K562 (cell line): ENCODE measurements around the gene SMIM41. TPM values are rescaled to one million over a fixed set of nuclear protein-coding genes. Genes with fewer than 3 reads are reported as not detected.
A peak's percentile ranks its signal among the peaks of the same experiment; 100 is the strongest.

Experiments used
- ARNT ChIP-seq, 2 experiments: fragments of 450-650 bp; IDR thresholded peaks; 2 replicates each; pipeline ENCODE4 v1.6.1; 2016; ENCODE audit warnings: mild to moderate bottlenecking in 1 of 2
- BACH1 ChIP-seq: fragments of 200-800 bp; sonication (Bioruptor generic); IDR thresholded peaks from 2 replicates; pipeline ENCODE4 v1.6.1; 2016; ENCODE audit warnings: missing genetic modification characterization, missing compliant biosample characterization
- CBFA2T2 ChIP-seq: fragments of 450-650 bp; conservative IDR thresholded peaks from 2 replicates; pipeline ENCODE4 v1.6.1; 2017; ENCODE audit warnings: mild to moderate bottlenecking
- DPF2 ChIP-seq: fragments of 450-650 bp; IDR thresholded peaks from 2 replicates; pipeline ENCODE4 v1.6.1; 2016
- HOXB6 ChIP-seq: fragments of 250-450 bp; sonication (Bioruptor Pico); IDR thresholded peaks from 2 replicates; pipeline ENCODE4 v1.5.1; 2022; ENCODE audit warnings: mild to moderate bottlenecking, borderline replicate concordance
- KHSRP ChIP-seq: fragments of 450-650 bp; IDR thresholded peaks from 2 replicates; pipeline ENCODE4 v1.6.1; 2017
- MYBL2 ChIP-seq, 2 experiments: fragments of 450-650 bp in 1 of 2; sonication (generic) in 1 of 2; formaldehyde crosslinking in 1 of 2; IDR thresholded peaks; 2 replicates each; pipeline versions ENCODE4 v1.6.1 to v1.8.1; 2017 to 2022; ENCODE audit warnings: borderline replicate concordance in 1 of 2, inconsistent platforms in 1 of 2, low read depth in 1 of 2, mild to moderate bottlenecking in 1 of 2, missing genetic modification reagents in 1 of 2, moderate library complexity in 1 of 2
- NRF1 ChIP-seq, 2 experiments: fragments of 450-650 bp; IDR thresholded peaks in 1 of 2; conservative IDR thresholded peaks in 1 of 2; 2 replicates each; pipeline ENCODE4 v1.6.1; 2014; ENCODE audit warnings: mild to moderate bottlenecking in 2 of 2
- RAD51 ChIP-seq: fragments of 450-650 bp; IDR thresholded peaks from 2 replicates; pipeline ENCODE4 v1.7.1; 2016; ENCODE audit warnings: low read depth, mild to moderate bottlenecking, borderline replicate concordance
- ZBTB17 ChIP-seq: fragments of 450-650 bp; formaldehyde crosslinking; IDR thresholded peaks from 2 replicates; pipeline ENCODE4 v1.4.0; 2020; ENCODE audit warnings: mild to moderate bottlenecking
- ZNF785 ChIP-seq: fragments of 250-450 bp; sonication (Bioruptor Pico); IDR thresholded peaks from 2 replicates; pipeline ENCODE4 v1.4.0; 2020; ENCODE audit warnings: mild to moderate bottlenecking
- polyA plus RNA-seq, 8 experiments: library from polyadenylated mRNA; depleted of rRNA in 4 of 8; stranded (reverse) in 5 of 8; unstranded in 3 of 8; fragments of >200 nt; fragmentation: Nextera tagmentation in 2 of 8; fragmentation: Illumina TruSeq in 1 of 8; extraction: Ambion mirVana in 2 of 8; extraction: Trizol in 1 of 8; gene quantifications; 2 replicates each; pipeline versions ENCODE4 v1.2.1 to v1.2.3, GENCODE V29; 2011 to 2014; ENCODE audit warnings: inconsistent platforms in 1 of 8, missing spikeins in 1 of 8
- total RNA-seq, 7 experiments: library from RNA; depleted of rRNA in 6 of 7; stranded (reverse); fragments of >200 nt in 6 of 7; fragmentation: Illumina TruSeq in 2 of 7; extraction: Trizol in 2 of 7; gene quantifications; 2 replicates each; pipeline versions ENCODE4 v1.2.1 to v1.2.3, GENCODE V29; 2011 to 2021; ENCODE audit warnings: low replicate concordance in 1 of 7
- TF ChIP-seq, protein P1 (sequence below), 2 experiments: fragments of 450-650 bp; conservative IDR thresholded peaks; 2 replicates each; pipeline ENCODE4 v1.6.1; 2017; ENCODE audit warnings: mild to moderate bottlenecking in 2 of 2, moderate library complexity in 2 of 2
- TF ChIP-seq, protein P2 (sequence below): sonication (generic); formaldehyde crosslinking; IDR thresholded peaks from 2 replicates; pipeline ENCODE4 v1.4.0; 2020; ENCODE audit warnings: mild to moderate bottlenecking, missing genetic modification reagents
- TF ChIP-seq, protein P3 (sequence below), 2 experiments: fragments of 450-650 bp; formaldehyde crosslinking in 1 of 2; IDR thresholded peaks; 2 replicates each; pipeline versions ENCODE4 v1.4.0 to v1.6.1; 2014 to 2020; ENCODE audit warnings: mild to moderate bottlenecking in 2 of 2, borderline replicate concordance in 1 of 2, low read depth in 1 of 2

The SMIM41 gene
- total and polyA plus RNA-seq, 9 of the 15 experiments (the other 6 are each of a cell fraction or from before 2014, with no cell fraction given), result not detected

DNA sequence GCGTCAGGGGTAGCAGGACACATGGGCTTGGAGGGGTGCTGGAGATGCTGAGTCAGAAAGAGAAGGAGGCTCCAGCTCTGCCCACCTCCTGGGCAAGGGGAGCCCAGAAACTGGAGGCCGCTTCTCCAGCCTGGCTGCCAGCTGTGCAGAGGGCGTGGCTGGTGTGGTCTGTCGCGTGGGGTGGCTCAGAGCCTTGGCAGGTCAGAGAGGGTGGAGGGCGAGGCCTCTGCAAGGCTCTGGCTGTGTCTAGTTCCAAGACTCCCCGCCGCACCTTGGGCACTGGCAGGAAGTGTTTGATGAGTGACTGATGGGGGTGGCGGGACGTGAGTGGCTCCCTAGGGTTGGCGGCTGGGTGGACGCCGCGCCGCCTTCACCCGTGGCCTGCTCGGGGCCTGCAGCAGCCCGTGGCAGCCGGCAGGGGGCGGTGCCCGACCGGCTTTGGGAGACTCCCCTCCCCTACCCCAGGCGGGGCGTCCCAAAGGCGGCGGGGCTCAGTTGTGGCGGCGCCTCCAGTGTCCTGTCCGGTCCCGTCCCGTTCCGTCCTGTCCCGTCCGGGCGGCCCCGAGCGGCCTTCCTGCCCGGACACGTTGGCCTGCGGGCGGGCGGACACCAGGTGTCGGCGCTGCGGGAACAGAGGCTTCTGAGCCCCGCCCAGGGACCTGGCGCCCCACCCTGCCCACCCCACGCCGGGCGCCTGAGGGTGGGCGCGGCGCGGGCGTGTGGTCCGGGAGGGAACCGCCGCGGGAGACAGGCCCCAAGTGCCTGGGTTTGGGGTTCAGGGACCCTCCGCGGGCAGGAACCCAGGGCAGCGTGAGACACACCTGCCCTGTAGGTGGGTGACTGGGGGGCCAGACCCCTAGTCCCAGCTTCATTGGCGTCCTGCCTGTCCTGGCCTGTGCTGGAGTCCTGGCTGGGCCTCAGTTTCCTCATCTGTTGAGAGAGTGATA is 72.6 kb downstream of the SMIM41 start (continued):
- TF ChIP-seq, protein P1, sequence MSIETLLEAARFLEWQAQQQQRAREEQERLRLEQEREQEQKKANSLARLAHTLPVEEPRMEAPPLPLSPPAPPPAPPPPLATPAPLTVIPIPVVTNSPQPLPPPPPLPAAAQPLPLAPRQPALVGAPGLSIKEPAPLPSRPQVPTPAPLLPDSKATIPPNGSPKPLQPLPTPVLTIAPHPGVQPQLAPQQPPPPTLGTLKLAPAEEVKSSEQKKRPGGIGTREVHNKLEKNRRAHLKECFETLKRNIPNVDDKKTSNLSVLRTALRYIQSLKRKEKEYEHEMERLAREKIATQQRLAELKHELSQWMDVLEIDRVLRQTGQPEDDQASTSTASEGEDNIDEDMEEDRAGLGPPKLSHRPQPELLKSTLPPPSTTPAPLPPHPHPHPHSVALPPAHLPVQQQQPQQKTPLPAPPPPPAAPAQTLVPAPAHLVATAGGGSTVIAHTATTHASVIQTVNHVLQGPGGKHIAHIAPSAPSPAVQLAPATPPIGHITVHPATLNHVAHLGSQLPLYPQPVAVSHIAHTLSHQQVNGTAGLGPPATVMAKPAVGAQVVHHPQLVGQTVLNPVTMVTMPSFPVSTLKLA (conservative IDR thresholded peaks at IDR 0.05), result no peak
- TF ChIP-seq RAD51 (no peak), NRF1 (conservative IDR thresholded peaks at IDR 0.05 in 1 of 2, IDR thresholded peaks at IDR 0.05 in 1 of 2) (no peak), ZBTB17 (CRISPR knock-in tag) (no peak), MYBL2 (IDR thresholded peaks at IDR 0.05; ENCODE audit: low read depth) (no peak), MYBL2 (CRISPR knock-in tag; IDR thresholded peaks at IDR 0.05; ENCODE audit: borderline replicate concordance) (no peak), HOXB6 (CRISPR knock-in tag) (no peak), ZNF785 (no peak), KHSRP (no peak), BACH1 (no peak), DPF2 (no peak), ARNT (IDR thresholded peaks at IDR 0.05) (no peak), CBFA2T2 (no peak)
- TF ChIP-seq, protein P2, sequence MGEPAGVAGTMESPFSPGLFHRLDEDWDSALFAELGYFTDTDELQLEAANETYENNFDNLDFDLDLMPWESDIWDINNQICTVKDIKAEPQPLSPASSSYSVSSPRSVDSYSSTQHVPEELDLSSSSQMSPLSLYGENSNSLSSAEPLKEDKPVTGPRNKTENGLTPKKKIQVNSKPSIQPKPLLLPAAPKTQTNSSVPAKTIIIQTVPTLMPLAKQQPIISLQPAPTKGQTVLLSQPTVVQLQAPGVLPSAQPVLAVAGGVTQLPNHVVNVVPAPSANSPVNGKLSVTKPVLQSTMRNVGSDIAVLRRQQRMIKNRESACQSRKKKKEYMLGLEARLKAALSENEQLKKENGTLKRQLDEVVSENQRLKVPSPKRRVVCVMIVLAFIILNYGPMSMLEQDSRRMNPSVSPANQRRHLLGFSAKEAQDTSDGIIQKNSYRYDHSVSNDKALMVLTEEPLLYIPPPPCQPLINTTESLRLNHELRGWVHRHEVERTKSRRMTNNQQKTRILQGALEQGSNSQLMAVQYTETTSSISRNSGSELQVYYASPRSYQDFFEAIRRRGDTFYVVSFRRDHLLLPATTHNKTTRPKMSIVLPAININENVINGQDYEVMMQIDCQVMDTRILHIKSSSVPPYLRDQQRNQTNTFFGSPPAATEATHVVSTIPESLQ (CRISPR knock-in tag), result no peak
- TF ChIP-seq, protein P3, sequence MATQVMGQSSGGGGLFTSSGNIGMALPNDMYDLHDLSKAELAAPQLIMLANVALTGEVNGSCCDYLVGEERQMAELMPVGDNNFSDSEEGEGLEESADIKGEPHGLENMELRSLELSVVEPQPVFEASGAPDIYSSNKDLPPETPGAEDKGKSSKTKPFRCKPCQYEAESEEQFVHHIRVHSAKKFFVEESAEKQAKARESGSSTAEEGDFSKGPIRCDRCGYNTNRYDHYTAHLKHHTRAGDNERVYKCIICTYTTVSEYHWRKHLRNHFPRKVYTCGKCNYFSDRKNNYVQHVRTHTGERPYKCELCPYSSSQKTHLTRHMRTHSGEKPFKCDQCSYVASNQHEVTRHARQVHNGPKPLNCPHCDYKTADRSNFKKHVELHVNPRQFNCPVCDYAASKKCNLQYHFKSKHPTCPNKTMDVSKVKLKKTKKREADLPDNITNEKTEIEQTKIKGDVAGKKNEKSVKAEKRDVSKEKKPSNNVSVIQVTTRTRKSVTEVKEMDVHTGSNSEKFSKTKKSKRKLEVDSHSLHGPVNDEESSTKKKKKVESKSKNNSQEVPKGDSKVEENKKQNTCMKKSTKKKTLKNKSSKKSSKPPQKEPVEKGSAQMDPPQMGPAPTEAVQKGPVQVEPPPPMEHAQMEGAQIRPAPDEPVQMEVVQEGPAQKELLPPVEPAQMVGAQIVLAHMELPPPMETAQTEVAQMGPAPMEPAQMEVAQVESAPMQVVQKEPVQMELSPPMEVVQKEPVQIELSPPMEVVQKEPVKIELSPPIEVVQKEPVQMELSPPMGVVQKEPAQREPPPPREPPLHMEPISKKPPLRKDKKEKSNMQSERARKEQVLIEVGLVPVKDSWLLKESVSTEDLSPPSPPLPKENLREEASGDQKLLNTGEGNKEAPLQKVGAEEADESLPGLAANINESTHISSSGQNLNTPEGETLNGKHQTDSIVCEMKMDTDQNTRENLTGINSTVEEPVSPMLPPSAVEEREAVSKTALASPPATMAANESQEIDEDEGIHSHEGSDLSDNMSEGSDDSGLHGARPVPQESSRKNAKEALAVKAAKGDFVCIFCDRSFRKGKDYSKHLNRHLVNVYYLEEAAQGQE (IDR thresholded peaks at IDR 0.05; ENCODE audit: borderline replicate concordance), result peak; percentile 80
- TF ChIP-seq, protein P3 (CRISPR knock-in tag; IDR thresholded peaks at IDR 0.05; ENCODE audit: low read depth), result no peak
